Measurements from ENCODE around the gene ATP6V1G2. TPM values are rescaled to one million over a fixed set of nuclear protein-coding genes. Genes with fewer than 3 reads are reported as not detected.
A peak's percentile ranks its signal among the peaks of the same experiment; 100 is the strongest.

ATP6V1G2 gene
- total and polyA plus RNA-seq, 2 of the 8 experiments (the other 6 are each of a cell fraction or from before 2014, with no cell fraction given) = 3.0 to 5.7 TPM

DNA sequence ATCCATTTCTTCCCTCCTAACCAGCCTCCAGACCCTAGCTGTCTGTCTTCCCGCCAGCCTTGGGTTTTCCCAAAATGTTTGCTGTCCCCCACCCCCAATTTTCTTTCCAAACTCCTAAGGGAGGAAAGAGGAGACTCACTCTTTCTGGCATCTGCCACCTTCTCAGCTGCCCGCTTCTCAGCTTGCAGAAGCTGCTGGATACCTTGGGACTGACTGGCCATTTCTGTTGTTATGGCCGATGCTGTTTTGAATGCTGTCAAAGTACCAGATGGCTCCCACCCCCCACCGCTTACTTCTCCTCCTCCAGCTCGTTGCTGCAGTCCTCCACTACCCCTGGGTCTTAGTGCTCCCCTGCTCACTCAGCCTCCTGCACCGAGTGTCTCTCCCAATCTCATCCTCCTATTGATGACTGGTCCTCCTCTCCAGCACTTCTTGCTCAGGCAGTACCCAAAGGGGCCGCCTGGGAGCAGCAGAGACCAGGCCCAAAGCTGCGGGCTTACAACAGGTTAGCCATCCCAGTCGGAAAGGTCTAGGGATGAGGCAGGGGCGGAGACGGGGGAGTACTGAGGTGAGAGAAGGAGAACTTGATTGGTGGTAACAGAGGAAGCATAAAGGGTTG, at the start of gene ATP6V1G2 (continued):
- TF ChIP-seq TEAD4 (IDR thresholded peaks at IDR 0.05; ENCODE audit: low read depth, low read length) = no peak
- no peak for TF ChIP-seq RNF2 (IDR thresholded peaks at IDR 0.05; ENCODE audit: borderline replicate concordance, low read depth, low read length, missing control alignments, poor library complexity, severe bottlenecking)
- no peak for TF ChIP-seq ASH2L (IDR thresholded peaks at IDR 0.05; ENCODE audit: low read length)
- peak; percentile 83 for TF ChIP-seq CTBP2 (IDR thresholded peaks at IDR 0.05; ENCODE audit: borderline replicate concordance, insufficient read depth, insufficient read length, low read length)
- TF ChIP-seq, protein P1, sequence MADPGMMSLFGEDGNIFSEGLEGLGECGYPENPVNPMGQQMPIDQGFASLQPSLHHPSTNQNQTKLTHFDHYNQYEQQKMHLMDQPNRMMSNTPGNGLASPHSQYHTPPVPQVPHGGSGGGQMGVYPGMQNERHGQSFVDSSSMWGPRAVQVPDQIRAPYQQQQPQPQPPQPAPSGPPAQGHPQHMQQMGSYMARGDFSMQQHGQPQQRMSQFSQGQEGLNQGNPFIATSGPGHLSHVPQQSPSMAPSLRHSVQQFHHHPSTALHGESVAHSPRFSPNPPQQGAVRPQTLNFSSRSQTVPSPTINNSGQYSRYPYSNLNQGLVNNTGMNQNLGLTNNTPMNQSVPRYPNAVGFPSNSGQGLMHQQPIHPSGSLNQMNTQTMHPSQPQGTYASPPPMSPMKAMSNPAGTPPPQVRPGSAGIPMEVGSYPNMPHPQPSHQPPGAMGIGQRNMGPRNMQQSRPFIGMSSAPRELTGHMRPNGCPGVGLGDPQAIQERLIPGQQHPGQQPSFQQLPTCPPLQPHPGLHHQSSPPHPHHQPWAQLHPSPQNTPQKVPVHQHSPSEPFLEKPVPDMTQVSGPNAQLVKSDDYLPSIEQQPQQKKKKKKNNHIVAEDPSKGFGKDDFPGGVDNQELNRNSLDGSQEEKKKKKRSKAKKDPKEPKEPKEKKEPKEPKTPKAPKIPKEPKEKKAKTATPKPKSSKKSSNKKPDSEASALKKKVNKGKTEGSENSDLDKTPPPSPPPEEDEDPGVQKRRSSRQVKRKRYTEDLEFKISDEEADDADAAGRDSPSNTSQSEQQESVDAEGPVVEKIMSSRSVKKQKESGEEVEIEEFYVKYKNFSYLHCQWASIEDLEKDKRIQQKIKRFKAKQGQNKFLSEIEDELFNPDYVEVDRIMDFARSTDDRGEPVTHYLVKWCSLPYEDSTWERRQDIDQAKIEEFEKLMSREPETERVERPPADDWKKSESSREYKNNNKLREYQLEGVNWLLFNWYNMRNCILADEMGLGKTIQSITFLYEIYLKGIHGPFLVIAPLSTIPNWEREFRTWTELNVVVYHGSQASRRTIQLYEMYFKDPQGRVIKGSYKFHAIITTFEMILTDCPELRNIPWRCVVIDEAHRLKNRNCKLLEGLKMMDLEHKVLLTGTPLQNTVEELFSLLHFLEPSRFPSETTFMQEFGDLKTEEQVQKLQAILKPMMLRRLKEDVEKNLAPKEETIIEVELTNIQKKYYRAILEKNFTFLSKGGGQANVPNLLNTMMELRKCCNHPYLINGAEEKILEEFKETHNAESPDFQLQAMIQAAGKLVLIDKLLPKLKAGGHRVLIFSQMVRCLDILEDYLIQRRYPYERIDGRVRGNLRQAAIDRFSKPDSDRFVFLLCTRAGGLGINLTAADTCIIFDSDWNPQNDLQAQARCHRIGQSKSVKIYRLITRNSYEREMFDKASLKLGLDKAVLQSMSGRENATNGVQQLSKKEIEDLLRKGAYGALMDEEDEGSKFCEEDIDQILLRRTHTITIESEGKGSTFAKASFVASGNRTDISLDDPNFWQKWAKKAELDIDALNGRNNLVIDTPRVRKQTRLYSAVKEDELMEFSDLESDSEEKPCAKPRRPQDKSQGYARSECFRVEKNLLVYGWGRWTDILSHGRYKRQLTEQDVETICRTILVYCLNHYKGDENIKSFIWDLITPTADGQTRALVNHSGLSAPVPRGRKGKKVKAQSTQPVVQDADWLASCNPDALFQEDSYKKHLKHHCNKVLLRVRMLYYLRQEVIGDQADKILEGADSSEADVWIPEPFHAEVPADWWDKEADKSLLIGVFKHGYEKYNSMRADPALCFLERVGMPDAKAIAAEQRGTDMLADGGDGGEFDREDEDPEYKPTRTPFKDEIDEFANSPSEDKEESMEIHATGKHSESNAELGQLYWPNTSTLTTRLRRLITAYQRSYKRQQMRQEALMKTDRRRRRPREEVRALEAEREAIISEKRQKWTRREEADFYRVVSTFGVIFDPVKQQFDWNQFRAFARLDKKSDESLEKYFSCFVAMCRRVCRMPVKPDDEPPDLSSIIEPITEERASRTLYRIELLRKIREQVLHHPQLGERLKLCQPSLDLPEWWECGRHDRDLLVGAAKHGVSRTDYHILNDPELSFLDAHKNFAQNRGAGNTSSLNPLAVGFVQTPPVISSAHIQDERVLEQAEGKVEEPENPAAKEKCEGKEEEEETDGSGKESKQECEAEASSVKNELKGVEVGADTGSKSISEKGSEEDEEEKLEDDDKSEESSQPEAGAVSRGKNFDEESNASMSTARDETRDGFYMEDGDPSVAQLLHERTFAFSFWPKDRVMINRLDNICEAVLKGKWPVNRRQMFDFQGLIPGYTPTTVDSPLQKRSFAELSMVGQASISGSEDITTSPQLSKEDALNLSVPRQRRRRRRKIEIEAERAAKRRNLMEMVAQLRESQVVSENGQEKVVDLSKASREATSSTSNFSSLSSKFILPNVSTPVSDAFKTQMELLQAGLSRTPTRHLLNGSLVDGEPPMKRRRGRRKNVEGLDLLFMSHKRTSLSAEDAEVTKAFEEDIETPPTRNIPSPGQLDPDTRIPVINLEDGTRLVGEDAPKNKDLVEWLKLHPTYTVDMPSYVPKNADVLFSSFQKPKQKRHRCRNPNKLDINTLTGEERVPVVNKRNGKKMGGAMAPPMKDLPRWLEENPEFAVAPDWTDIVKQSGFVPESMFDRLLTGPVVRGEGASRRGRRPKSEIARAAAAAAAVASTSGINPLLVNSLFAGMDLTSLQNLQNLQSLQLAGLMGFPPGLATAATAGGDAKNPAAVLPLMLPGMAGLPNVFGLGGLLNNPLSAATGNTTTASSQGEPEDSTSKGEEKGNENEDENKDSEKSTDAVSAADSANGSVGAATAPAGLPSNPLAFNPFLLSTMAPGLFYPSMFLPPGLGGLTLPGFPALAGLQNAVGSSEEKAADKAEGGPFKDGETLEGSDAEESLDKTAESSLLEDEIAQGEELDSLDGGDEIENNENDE (IDR thresholded peaks at IDR 0.05; ENCODE audit: insufficient replicate concordance, low read length) = no peak
- TF ChIP-seq, protein P2, sequence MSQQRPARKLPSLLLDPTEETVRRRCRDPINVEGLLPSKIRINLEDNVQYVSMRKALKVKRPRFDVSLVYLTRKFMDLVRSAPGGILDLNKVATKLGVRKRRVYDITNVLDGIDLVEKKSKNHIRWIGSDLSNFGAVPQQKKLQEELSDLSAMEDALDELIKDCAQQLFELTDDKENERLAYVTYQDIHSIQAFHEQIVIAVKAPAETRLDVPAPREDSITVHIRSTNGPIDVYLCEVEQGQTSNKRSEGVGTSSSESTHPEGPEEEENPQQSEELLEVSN (IDR thresholded peaks at IDR 0.05) = no peak
- no peak for TF ChIP-seq EZH2 (IDR thresholded peaks at IDR 0.05; ENCODE audit: low read depth, low read length, severe bottlenecking)
- TF ChIP-seq POLR2AphosphoS5 (IDR thresholded peaks at IDR 0.05; ENCODE audit: low read depth, low read length) = 0 out of 2 replicates have a peak, but pooled peaks have one; percentile 41
- 0 out of 3 replicates have a peak, but pooled peaks of 1 of the 2 experiments have one; percentile 83 for TF ChIP-seq POLR2A (IDR thresholded peaks at IDR 0.05; ENCODE audit: control extremely low read depth in 1 of 2, low read depth in 2 of 2, low read length in 2 of 2)
- TF ChIP-seq ZNF274 (IDR thresholded peaks at IDR 0.05; ENCODE audit: borderline replicate concordance, extremely low read depth, low read length) = no peak

Measured in H1 (cell line).